ENCODE measurements around the gene RGMA.

- TF ChIP-seq CTCF (IDR thresholded peaks at IDR 0.05) = no peak
- TF ChIP-seq ZFX (IDR thresholded peaks at IDR 0.05; ENCODE audit: borderline replicate concordance) = no peak
Measured at GRCh38 chr15:93046120-93046519, 42.9 kb downstream of the RGMA start.
